SK-N-SH (cell line): Measurements from ENCODE around the gene BTRC.

Source experiments
- EP300 ChIP-seq, 2 experiments: IDR thresholded peaks; 2 replicates each; pipeline versions ENCODE4 v1.4.0 to v1.6.1; 2012; ENCODE audit warnings: borderline replicate concordance in 1 of 2, low read depth in 1 of 2, low read length in 1 of 2
- GABPA ChIP-seq: IDR thresholded peaks from 2 replicates; pipeline ENCODE4 v1.4.0; 2012; ENCODE audit warnings: low read depth, mild to moderate bottlenecking
- MEF2A ChIP-seq: IDR thresholded peaks from 2 replicates; pipeline ENCODE4 v1.4.0; 2012; ENCODE audit warnings: low read depth, borderline replicate concordance
- RAD21 ChIP-seq: IDR thresholded peaks from 2 replicates; pipeline ENCODE4 v1.6.1; 2012; ENCODE audit warnings: mild to moderate bottlenecking, low read length
- TF ChIP-seq, protein P1 (sequence below): fragments of 200-600 bp; sonication (generic); IDR thresholded peaks from 2 replicates; pipeline ENCODE4 v1.6.1; 2017; ENCODE audit warnings: antibody characterized with exemption, mild to moderate bottlenecking, moderate library complexity

DNA sequence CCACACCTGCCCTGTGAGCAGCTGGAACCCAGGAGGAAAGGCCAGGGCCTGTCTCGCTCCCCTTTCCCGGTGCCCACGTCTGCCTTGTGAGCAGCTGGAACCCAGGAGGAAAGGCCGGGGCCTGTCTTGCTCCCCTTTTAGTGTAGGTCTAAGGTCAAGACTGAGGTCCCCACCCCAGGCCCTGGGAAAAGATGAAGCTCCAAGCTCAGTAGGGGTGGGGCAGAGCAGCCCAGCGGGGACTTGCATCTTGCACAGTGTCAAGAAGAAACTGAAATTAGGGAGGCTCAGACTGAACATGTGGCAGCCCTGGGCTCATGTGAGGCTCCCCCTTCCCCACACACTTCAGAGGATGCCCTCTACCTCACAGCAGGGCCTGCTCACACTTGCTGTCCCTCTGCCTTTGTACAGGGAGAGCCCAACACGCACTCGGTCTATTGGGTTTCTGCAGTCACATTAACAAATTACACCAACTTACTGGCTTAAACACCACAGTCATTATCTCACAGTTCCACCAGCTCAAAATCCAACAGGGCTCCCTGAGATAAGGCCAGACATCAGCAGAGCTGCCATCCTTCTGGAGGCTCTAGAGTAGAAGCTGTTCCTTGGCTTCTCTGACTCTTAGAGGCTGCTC, 221.7 kb downstream of the BTRC start:
- TF ChIP-seq EP300 (IDR thresholded peaks at IDR 0.05; ENCODE audit: borderline replicate concordance in 1 of 2, low read depth in 1 of 2, low read length in 1 of 2) (no peak), RAD21 (no peak), GABPA (no peak), MEF2A (no peak)
- TF ChIP-seq, protein P1, sequence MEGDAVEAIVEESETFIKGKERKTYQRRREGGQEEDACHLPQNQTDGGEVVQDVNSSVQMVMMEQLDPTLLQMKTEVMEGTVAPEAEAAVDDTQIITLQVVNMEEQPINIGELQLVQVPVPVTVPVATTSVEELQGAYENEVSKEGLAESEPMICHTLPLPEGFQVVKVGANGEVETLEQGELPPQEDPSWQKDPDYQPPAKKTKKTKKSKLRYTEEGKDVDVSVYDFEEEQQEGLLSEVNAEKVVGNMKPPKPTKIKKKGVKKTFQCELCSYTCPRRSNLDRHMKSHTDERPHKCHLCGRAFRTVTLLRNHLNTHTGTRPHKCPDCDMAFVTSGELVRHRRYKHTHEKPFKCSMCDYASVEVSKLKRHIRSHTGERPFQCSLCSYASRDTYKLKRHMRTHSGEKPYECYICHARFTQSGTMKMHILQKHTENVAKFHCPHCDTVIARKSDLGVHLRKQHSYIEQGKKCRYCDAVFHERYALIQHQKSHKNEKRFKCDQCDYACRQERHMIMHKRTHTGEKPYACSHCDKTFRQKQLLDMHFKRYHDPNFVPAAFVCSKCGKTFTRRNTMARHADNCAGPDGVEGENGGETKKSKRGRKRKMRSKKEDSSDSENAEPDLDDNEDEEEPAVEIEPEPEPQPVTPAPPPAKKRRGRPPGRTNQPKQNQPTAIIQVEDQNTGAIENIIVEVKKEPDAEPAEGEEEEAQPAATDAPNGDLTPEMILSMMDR: no peak
